Activated naive CD4-positive, alpha-beta T cell treated with anti-CD3 and anti-CD28 coated beads, Interleukin-2, amount 50 U/mL, for 16 hours (primary cell): ENCODE measurements around the gene MPG.

ENCODE experiments used
- DNase-seq: peaks from one replicate; pipeline ENCODE4 v3.0.0-alpha.2; 2020

MPG gene

GRCh38 chr16:50769-51591 lies 27.0 kb upstream of the MPG start:
- no peak for DNase-seq

- peak; percentile 99 for DNase-seq
Measured at GRCh38 chr16:53346-54236, 24.4 kb upstream of the MPG start, which contains the start of the genes POLR3K and SNRNP25. Gene POLR3K, minus strand, starts transcription at chr16:53608. Its CDS starts 22 bp downstream, at chr16:53586. Gene SNRNP25, plus strand, starts transcription at chr16:53828. Its CDS starts 189 bp downstream, at chr16:54017.

GRCh38 chr16:54237-54581 lies 23.8 kb upstream of the MPG start:
- no peak for DNase-seq

- no peak for DNase-seq
Measured at GRCh38 chr16:55571-56136, 22.4 kb upstream of the MPG start.

GRCh38 chr16:56231-56927 lies 21.6 kb upstream of the MPG start:
- no peak for DNase-seq

- DNase-seq, result no peak
Measured at GRCh38 chr16:57711-58110, 20.3 kb upstream of the MPG start.

GRCh38 chr16:58491-59439 lies 19.3 kb upstream of the MPG start:
- DNase-seq, result no peak

GRCh38 chr16:59440-60059 lies 18.5 kb upstream of the MPG start:
- DNase-seq, result no peak

- no peak for DNase-seq
Measured at GRCh38 chr16:60166-60565, 17.9 kb upstream of the MPG start.

GRCh38 chr16:60929-61878 lies 16.8 kb upstream of the MPG start:
- no peak for DNase-seq

- DNase-seq, result no peak
Measured at GRCh38 chr16:61879-62281, 16.1 kb upstream of the MPG start.

GRCh38 chr16:62283-62967 lies 15.6 kb upstream of the MPG start:
- no peak for DNase-seq

- no peak for DNase-seq
Measured at GRCh38 chr16:62968-63391, 15.0 kb upstream of the MPG start.

- DNase-seq, result no peak
Measured at GRCh38 chr16:63466-63865, 14.6 kb upstream of the MPG start.

- DNase-seq, result no peak
Measured at GRCh38 chr16:63998-64913, 13.8 kb upstream of the MPG start.

GRCh38 chr16:64914-65255 lies 13.1 kb upstream of the MPG start:
- DNase-seq, result no peak

- DNase-seq, result peak; percentile 85
Measured at GRCh38 chr16:65745-66144, 12.3 kb upstream of the MPG start.
